ENCODE results near the gene PNPLA7.
A peak's percentile ranks its signal among the peaks of the same experiment; 100 is the strongest.

Gene PNPLA7

DNA sequence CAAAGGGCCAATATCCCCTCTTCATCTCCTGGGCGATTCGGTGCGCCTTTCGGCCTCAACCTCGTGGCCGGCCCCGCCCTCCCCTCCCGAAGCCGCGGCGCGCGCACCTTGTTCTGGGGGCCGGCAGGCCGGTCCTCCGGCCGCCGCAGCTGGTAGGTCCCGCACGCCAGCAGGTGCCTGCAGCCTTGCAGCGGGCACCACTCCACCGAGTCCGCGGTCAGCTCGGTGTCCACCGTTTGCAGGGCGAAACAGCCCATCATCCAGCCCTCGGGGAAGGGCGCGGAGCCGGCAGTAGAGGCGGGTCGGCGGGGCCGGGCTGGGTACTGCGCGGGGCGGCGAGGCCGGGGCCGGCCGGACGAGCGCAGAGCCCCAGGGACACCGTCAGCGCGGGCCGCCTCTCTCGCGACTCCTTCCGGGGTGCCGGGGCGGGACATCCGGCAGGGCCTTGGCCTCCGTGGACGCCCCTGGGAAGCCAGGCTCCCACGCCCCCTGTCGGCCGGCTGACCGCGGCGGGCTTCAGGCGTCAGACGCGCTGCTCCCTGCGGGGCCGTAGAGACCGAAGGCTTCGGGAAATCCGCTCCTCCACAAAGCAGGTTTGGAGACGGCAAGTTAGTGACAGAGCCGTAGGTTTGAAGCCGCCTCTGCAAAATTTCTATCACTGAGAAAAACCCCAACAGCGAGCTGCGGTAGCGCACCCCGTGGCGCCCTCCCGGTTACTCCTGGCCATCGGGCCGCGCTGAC lies 28.5 kb upstream of the PNPLA7 start, which contains the start of gene DPH7:
Gene DPH7, minus strand, starts transcription at position 408 of the 741 bp plus-strand sequence. Its CDS starts 148 bp downstream, at position 260.
- peak within 1 kb of the TSS; percentile 84 for H3K27ac ChIP-seq (ENCODE audit: extremely low read depth, low read depth, low read length)
- no peaks in the 10 kb centered on the region; the same call in 1 of the 2 replicates for H3K4me1 ChIP-seq (ENCODE audit: control insufficient read depth, insufficient read depth, low read length)
- H3K36me3 ChIP-seq (ENCODE audit: control insufficient read depth in 2 of 2, insufficient read depth in 1 of 2, low read length in 2 of 2): peaks cover 8 to 75% of the 10 kb centered on the region in 2 experiments; a peak in 2 of 3 replicates
- no peaks in the 10 kb centered on the region for H3K9me3 ChIP-seq (ENCODE audit: control insufficient read depth, insufficient read depth, low read depth, low read length)
- ChIA-PET POLR2A (interaction anchor here (0.5 to 5.7 kb wide), 7 partner anchors 9 to 102 kb away, joined by 3 to 28 read pairs (median 7); partner anchors contain the start of genes ARRDC1, MRPL41 and ZMYND19), CTCF (interaction anchor here (0.6 to 2.5 kb wide), 16 partner anchors 9 to 342 kb away, joined by 3 to 24 read pairs (median 4); partner anchors contain the start of genes EHMT1 and ZMYND19)
- peak within 1 kb of the TSS; percentile 95 for H3K4me3 ChIP-seq (ENCODE audit: low read depth, low read length)
- TF ChIP-seq ZBTB21 (tag by site-specific recombination; IDR thresholded peaks at IDR 0.05) (peak; percentile 54; the same call in 1 of the 2 replicates), KLF10 (tag by site-specific recombination; IDR thresholded peaks at IDR 0.05) (peak; percentile 86), ZNF692 (tag by site-specific recombination; IDR thresholded peaks at IDR 0.05) (peak; percentile 79), ZSCAN18 (tag by site-specific recombination; IDR thresholded peaks at IDR 0.05) (peak; percentile 30; the same call in 1 of the 2 replicates), ZNF2 (tag by site-specific recombination; IDR thresholded peaks at IDR 0.05) (no peak), PRDM1 (tag by site-specific recombination; IDR thresholded peaks at IDR 0.05) (no peak), SP7 (tag by site-specific recombination; IDR thresholded peaks at IDR 0.05) (no peak; the same call in 1 of the 2 replicates), ZNF621 (tag by site-specific recombination; IDR thresholded peaks at IDR 0.05) (no peak), ZNF555 (tag by site-specific recombination; conservative IDR thresholded peaks at IDR 0.05) (no peak), ZNF600 (tag by site-specific recombination; IDR thresholded peaks at IDR 0.05) (peak; percentile 75), ZNF785 (tag by site-specific recombination; IDR thresholded peaks at IDR 0.05) (0 out of 2 replicates have a peak, but pooled peaks have one; percentile 50), ZNF24 (tag by site-specific recombination; IDR thresholded peaks at IDR 0.05) (no peak), ZNF76 (tag by site-specific recombination; IDR thresholded peaks at IDR 0.05; ENCODE audit: borderline replicate concordance, low read depth) (peak; percentile 79), GLIS2 (tag by site-specific recombination; IDR thresholded peaks at IDR 0.05) (peak; percentile 46; the same call in 1 of the 2 replicates), ZNF677 (tag by site-specific recombination; IDR thresholded peaks at IDR 0.05) (no peak), ZNF140 (tag by site-specific recombination; IDR thresholded peaks at IDR 0.05) (no peak), ZNF221 (tag by site-specific recombination; IDR thresholded peaks at IDR 0.05; ENCODE audit: borderline replicate concordance) (no peak), PRDM10 (tag by site-specific recombination; IDR thresholded peaks at IDR 0.05) (peak; percentile 76), IKZF3 (tag by site-specific recombination; IDR thresholded peaks at IDR 0.05) (peak; percentile 57; the same call in 1 of the 2 replicates), ZNF777 (tag by site-specific recombination; IDR thresholded peaks at IDR 0.05; ENCODE audit: borderline replicate concordance) (no peak), ZNF514 (tag by site-specific recombination; IDR thresholded peaks at IDR 0.05) (no peak), GLI2 (tag by site-specific recombination; IDR thresholded peaks at IDR 0.05; ENCODE audit: borderline replicate concordance, low read depth) (0 out of 2 replicates have a peak, but pooled peaks have one; percentile 17), ZNF391 (tag by site-specific recombination; IDR thresholded peaks at IDR 0.05; ENCODE audit: borderline replicate concordance, low read depth) (peak; percentile 79; the same call in 1 of the 2 replicates), ZBTB11 (tag by site-specific recombination; conservative IDR thresholded peaks at IDR 0.05; ENCODE audit: low read depth) (peak; percentile 96), BCL11A (tag by site-specific recombination; IDR thresholded peaks at IDR 0.05; ENCODE audit: low read depth) (0 out of 2 replicates have a peak, but pooled peaks have one; percentile 20), ZIC2 (tag by site-specific recombination; IDR thresholded peaks at IDR 0.05) (peak; percentile 36; the same call in 1 of the 2 replicates), WT1 (tag by site-specific recombination; IDR thresholded peaks at IDR 0.05) (no peak; the same call in 1 of the 2 replicates)

All from HEK293 (cell line).